Stimulated activated CD4-positive, alpha-beta T cell treated with anti-CD3 and anti-CD28 coated beads, Interleukin-12 subunit alpha, Interleukin-12 subunit beta, amount 100 ng/mL, for 4 hours (primary cell): ENCODE results near the gene FAHD1.

Experiments used
- DNase-seq: peaks from one replicate; pipeline ENCODE4 v3.0.0-alpha.2; 2020

FAHD1 gene

GRCh38 chr16:1826691-1827573 lies at the start of gene FAHD1, which contains the start of gene HAGH:
Gene FAHD1 (plus strand): TSS chr16:1827206. CDS start chr16:1827239, 33 bp downstream.
Gene HAGH (minus strand): TSS chr16:1826825. CDS start chr16:1826787, 38 bp downstream.
- DNase-seq: peak; percentile 86

DNA sequence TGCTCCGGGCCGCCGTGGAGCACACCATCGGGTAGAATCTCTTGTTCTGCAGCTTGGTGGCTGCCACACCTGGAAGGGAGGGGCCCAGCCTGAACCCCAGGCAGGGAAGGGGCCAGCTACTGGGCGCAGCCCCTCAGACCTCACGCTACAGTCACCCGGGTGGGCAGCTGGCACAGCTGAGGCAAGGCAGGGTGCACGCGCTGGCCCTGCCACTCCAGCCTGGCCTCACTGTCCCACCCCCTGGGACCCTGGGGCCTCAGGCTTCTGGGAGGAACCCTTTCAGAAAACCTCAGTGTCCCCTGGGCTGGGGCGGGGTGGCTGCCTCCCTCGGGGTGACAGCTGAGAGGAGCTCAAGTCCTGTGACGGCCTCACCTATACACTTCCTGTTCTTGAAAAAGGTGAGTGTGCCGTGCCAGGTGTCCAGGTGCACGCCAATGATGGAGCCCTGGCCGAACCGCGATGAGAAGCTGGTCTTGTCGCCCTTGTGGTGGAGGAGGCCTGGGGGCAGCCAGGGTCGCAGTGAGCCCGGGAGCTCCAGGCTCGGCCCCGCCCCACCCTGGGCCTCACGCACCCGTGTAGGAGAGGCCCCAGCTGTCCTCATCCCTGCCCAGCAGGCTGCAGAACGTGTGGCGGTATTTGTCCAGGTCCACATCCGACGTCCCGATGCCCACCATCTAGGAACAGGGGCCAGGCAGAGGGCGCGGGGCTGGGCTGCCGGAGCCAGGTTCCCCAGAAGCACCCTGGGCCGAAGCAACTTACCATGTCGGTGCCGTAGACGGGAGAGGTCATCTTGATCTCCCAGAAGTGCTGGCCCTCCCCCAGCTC lies 49.4 kb upstream of the FAHD1 start:
- DNase-seq: no peak

GRCh38 chr16:1778200-1779179 lies 48.5 kb upstream of the FAHD1 start:
- DNase-seq: no peak

DNA sequence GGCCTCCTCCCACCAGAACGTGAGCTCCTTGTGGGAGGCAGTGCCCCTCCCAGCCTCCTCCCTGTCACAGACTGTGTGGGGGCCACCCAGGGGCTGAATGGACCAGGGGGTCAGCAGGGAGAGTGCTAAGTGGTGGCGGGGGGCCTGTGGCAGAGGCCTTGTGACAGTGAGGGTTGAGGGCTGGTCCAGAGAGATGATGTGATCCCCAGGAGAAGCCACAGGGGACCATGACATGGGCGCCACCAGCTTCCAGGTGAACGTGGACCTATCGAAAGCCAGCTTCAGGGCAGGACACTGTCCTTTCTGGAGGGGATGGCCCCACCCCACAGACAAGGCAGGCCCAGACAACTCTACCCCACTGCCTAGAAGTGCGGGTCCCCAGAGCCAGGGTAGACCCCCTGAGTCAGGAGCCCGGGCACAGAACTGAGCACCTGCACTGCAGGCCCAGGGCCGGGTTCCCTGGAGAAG lies 47.7 kb upstream of the FAHD1 start:
- DNase-seq: no peak

- no peak for DNase-seq
Observed at GRCh38 chr16:1779741-1780676, 47.0 kb upstream of the FAHD1 start.

DNA sequence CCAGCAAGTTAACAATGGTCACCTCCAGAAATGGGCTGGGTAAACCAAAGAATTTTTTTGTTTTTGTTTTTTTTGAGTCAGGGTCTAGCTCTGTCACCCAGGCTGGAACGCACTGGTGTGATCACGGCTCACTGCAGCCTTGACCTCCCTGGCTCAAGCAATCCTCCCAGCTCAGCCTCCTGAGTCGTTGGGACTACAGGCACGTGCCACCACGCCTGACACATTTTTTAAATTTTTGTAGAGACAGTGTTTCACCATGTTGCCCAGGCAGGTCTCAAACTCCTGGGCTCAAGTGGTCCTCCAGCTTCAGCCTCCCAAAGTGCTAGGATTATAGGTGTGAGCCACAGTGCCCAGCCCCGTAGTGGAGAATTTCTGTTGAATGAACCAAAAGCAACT lies 46.3 kb upstream of the FAHD1 start:
- DNase-seq: no peak

GRCh38 chr16:1781254-1781653 lies 45.8 kb upstream of the FAHD1 start:
- no peak for DNase-seq

- no peak for DNase-seq
Observed at GRCh38 chr16:1781758-1782407, 45.1 kb upstream of the FAHD1 start.

- peak; percentile 96 for DNase-seq
Observed at GRCh38 chr16:1782408-1783264, 44.4 kb upstream of the FAHD1 start, which contains the start of the genes NUBP2 and SPSB3. Gene NUBP2 (plus strand): TSS chr16:1782960. CDS start chr16:1783021, 61 bp downstream. Gene SPSB3 (minus strand): TSS chr16:1782571. CDS start chr16:1781483, 1,088 bp downstream.

GRCh38 chr16:1784977-1785845 lies 41.8 kb upstream of the FAHD1 start:
- no peak for DNase-seq

- no peak for DNase-seq
Observed at GRCh38 chr16:1785846-1786170, 41.2 kb upstream of the FAHD1 start.

GRCh38 chr16:1786242-1787055 lies 40.6 kb upstream of the FAHD1 start:
- no peak for DNase-seq

- no peak for DNase-seq
Observed at GRCh38 chr16:1787056-1787321, 40.0 kb upstream of the FAHD1 start.

GRCh38 chr16:1787322-1788094 lies 39.5 kb upstream of the FAHD1 start:
- no peak for DNase-seq

- DNase-seq: no peak
Observed at GRCh38 chr16:1788095-1788707, 38.8 kb upstream of the FAHD1 start.

GRCh38 chr16:1788708-1789100 lies 38.3 kb upstream of the FAHD1 start:
- no peak for DNase-seq

DNA sequence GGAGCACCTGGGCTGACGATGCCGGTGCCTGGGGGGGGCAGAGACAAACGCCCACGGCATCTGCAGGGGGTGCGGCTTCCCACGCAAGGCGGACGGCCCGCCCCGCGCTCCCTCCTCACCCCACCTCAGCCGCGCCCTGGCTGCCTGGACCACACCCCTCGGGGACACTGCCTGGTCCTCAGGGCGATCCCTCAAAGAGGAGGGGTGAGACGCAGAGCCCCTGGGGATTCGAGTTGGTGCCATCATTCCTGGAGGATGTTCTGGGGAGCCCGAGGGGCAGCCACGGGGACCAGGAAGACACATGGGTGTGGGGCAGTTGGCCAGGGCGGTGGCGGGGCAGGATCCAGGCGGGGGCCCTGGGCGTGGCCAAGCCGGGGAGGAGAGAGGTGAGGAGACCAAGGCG lies 37.4 kb upstream of the FAHD1 start:
- DNase-seq: no peak
